HG03103 (cell line): ENCODE data around the gene CEP44.
"Not testable (repeated sequence)": the region's sequence is repeated elsewhere in the genome, so short reads cannot be mapped to it uniquely, and the experiment has no call there.

Experiments
- ATAC-seq: cut with Tn5 transposase; IDR thresholded peaks from one replicate; pipeline ENCODE4 v1.9.1; 2021; ENCODE audit warnings: low read depth; ENCODE audit not compliant: unreplicated experiment

Gene CEP44

GRCh38 chr4:174318829-174319764, 35.4 kb downstream of the CEP44 start:
- no peak for ATAC-seq

- ATAC-seq = no peak
Measured at GRCh38 chr4:174320494-174321199, 36.9 kb downstream of the CEP44 start.

GRCh38 chr4:174324236-174324635, 40.5 kb downstream of the CEP44 start:
- no peak for ATAC-seq

GRCh38 chr4:174324725-174325124, 41.0 kb downstream of the CEP44 start:
- no peak for ATAC-seq

- ATAC-seq = no peak
Measured at GRCh38 chr4:174332741-174333493, 49.2 kb downstream of the CEP44 start.

- peak; percentile 92 for ATAC-seq
Measured at GRCh38 chr4:174334628-174335027, 50.9 kb downstream of the CEP44 start.

- ATAC-seq = no peak
Measured at GRCh38 chr4:174340714-174341113, 57.0 kb downstream of the CEP44 start.

- no peak for ATAC-seq
Measured at GRCh38 chr4:174349156-174349555, 65.4 kb downstream of the CEP44 start.

- no peak for ATAC-seq
Measured at GRCh38 chr4:174352061-174352819, 68.5 kb downstream of the CEP44 start.

- no peak for ATAC-seq
Measured at GRCh38 chr4:174357321-174357720, 73.6 kb downstream of the CEP44 start.

- ATAC-seq = peak; percentile 41
Measured at GRCh38 chr4:174358410-174358809, 74.7 kb downstream of the CEP44 start.

GRCh38 chr4:174358829-174359228, 75.1 kb downstream of the CEP44 start:
- ATAC-seq = peak; percentile 98

- ATAC-seq = no peak
Measured at GRCh38 chr4:174362340-174362739, 78.6 kb downstream of the CEP44 start.

- ATAC-seq = not testable (repeated sequence)
Measured at GRCh38 chr4:174363782-174364181, 80.1 kb downstream of the CEP44 start.

- no peak for ATAC-seq
Measured at GRCh38 chr4:174365018-174365587, 81.4 kb downstream of the CEP44 start.

GRCh38 chr4:174369985-174370384, 86.3 kb downstream of the CEP44 start:
- ATAC-seq = no peak

- no peak for ATAC-seq
Measured at GRCh38 chr4:174373821-174374220, 90.1 kb downstream of the CEP44 start.

GRCh38 chr4:174375422-174375821, 91.7 kb downstream of the CEP44 start:
- no peak for ATAC-seq

- ATAC-seq = no peak
Measured at GRCh38 chr4:174377613-174378012, 93.9 kb downstream of the CEP44 start.

GRCh38 chr4:174378951-174379350, 95.2 kb downstream of the CEP44 start:
- ATAC-seq = no peak
